ENCODE results near the gene ZNF143.

DNA sequence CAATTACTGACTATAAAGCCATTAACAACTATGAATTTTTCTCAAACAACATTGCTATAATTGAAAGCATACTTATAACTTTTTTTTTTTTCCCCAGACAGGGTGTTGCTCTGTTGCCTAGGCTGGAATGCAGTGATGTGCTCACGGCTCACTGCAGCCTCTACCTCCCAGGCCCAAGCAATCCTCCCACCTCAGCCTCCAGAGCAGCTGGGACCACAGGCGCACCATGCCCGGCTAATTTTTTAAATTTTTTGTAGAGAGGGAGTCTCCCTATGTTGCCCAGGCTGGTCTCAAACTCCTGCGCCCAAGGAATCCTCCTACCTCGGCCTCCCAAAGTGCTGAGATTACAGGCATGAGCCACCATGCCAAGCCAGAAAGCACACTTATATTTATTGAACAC is 106.6 kb downstream of the ZNF143 start:
- TF ChIP-seq CTCF (IDR thresholded peaks at IDR 0.05; ENCODE audit: low read depth, low read length, poor library complexity, severe bottlenecking) (no peak), EZH2phosphoT487 (IDR thresholded peaks at IDR 0.05; ENCODE audit: borderline replicate concordance, low read length) (no peak)

Measured in DOHH2 (cell line).